Transverse colon (tissue), 4 donors: ENCODE results near the gene DLGAP1. TPM values are rescaled to one million over a fixed set of nuclear protein-coding genes. Genes with fewer than 3 reads are reported as not detected.
A peak's percentile ranks its signal among the peaks of the same experiment; 100 is the strongest.

Source experiments
- DNase-seq: peaks from one replicate; pipeline ENCODE4 v3.0.0-alpha.2; 2019
- H3K27ac ChIP-seq, 4 donors: fragments of 200-600 bp; sonication (generic); 2 replicates each; pipeline ENCODE4 v1.5.1; 2016 to 2018; ENCODE audit warnings: inconsistent platforms in 4 of 4
- H3K27me3 ChIP-seq: fragments of 200-600 bp; sonication (generic); 2 replicates; pipeline ENCODE4 v1.5.1; 2017; ENCODE audit warnings: inconsistent platforms
- H3K36me3 ChIP-seq, 4 donors: fragments of 200-600 bp; sonication (generic); 2 replicates each; pipeline ENCODE4 v1.5.1; 2017 to 2019; ENCODE audit warnings: inconsistent platforms in 4 of 4
- H3K4me1 ChIP-seq, 4 donors: fragments of 200-600 bp; sonication (generic); 2 replicates each; pipeline ENCODE4 v1.5.1; 2017 to 2020; ENCODE audit warnings: inconsistent platforms in 4 of 4
- H3K4me3 ChIP-seq, 4 donors: fragments of 200-600 bp; sonication (generic); 1 replicate in 1 of 4; 2 replicates in 3 of 4; pipeline versions ENCODE4 v1.5.1 to v1.6.1; 2017 to 2019; ENCODE audit warnings: inconsistent platforms in 4 of 4
- H3K9me3 ChIP-seq, 2 donors: fragments of 200-600 bp; sonication (generic); 2 replicates each; pipeline ENCODE4 v1.5.1; 2017 to 2019; ENCODE audit warnings: inconsistent platforms in 2 of 2
- EP300 ChIP-seq: sonication (generic); formaldehyde crosslinking; IDR thresholded peaks from one replicate; pipeline ENCODE4 v1.6.1; 2017; ENCODE audit warnings: antibody characterized with exemption, low read depth
- POLR2A ChIP-seq: fragments of 450-650 bp; IDR thresholded peaks from one replicate; pipeline ENCODE4 v1.6.1; 2016; ENCODE audit warnings: antibody characterized with exemption, mild to moderate bottlenecking, moderate library complexity
- POLR2AphosphoS5 ChIP-seq, 3 donors: sonication (generic); formaldehyde crosslinking; IDR thresholded peaks; one replicate each; pipeline ENCODE4 v1.6.1; 2016; ENCODE audit warnings: antibody characterized with exemption in 3 of 3
- WGBS, 2 donors: methylation state at CpG; one replicate each; pipeline ENCODE4 v1.1.5; 2018; ENCODE audit warnings: low coverage in 1 of 2; 5-methylcytosine and 5-hydroxymethylcytosine counted together
- in situ Hi-C, 4 donors: fragments of 200-750 bp; cut with MboI; loops; one replicate each; pipeline versions ENCODE4 v1.15.0 to v1.15.1; 2017; ENCODE audit warnings: low sequenced_read_pairs in 3 of 4, low pct_ligation_motif_present in 1 of 4, low pct_unique_long_range_greater_than_20kb in 1 of 4
- intact Hi-C: fragments of 100-400 bp; cut with DNase I; formaldehyde crosslinking; loops from one replicate; pipeline ENCODE4 v1.15.1; 2023; ENCODE audit warnings: low total_unique reads
- total RNA-seq, 4 donors: library from RNA; depleted of rRNA; stranded (reverse); fragments of >200 nt; gene quantifications; one replicate each; pipeline ENCODE4 v1.1.0, GENCODE V29; 2016
- TF ChIP-seq, protein P1 (sequence below), 5 experiments: fragments of 200-600 bp in 3 of 5; fragments of 450-650 bp in 2 of 5; sonication (generic) in 3 of 5; IDR thresholded peaks; 1 replicate in 2 of 5; 2 replicates in 3 of 5; pipeline ENCODE4 v1.5.1; 2016 to 2017; ENCODE audit warnings: antibody characterized with exemption in 5 of 5, inconsistent platforms in 3 of 5, mild to moderate bottlenecking in 2 of 5, moderate library complexity in 1 of 5

DLGAP1 gene
- total RNA-seq, 4 donors from 2014 or later: 2.7 to 7.2 (median 3.3) TPM

DNA sequence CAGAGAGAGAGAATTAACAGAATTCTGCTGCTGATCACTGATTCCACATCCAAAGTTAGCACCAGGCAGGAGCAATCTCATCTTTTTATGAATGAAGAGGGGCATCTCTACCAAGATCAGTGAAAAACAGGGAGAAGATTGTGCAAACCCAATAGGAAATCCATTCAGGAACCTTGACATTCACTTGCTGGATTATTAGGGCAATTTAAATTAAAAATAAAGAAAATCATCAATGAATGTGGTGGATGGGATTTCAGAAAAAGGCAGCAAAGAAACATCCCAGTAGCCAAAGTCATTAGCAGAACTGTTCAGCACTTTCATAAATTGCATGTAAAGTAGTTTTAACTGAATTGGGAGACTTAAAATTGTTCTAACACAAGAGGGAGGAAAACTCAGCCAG lies 581.9 kb downstream of the DLGAP1 start:
- in situ Hi-C loops: loop anchor here in 1 of 4 donors (25.0 kb wide), 1 partner anchor 186 kb away; no protein-coding TSS in a partner anchor
- TF ChIP-seq, protein P1, sequence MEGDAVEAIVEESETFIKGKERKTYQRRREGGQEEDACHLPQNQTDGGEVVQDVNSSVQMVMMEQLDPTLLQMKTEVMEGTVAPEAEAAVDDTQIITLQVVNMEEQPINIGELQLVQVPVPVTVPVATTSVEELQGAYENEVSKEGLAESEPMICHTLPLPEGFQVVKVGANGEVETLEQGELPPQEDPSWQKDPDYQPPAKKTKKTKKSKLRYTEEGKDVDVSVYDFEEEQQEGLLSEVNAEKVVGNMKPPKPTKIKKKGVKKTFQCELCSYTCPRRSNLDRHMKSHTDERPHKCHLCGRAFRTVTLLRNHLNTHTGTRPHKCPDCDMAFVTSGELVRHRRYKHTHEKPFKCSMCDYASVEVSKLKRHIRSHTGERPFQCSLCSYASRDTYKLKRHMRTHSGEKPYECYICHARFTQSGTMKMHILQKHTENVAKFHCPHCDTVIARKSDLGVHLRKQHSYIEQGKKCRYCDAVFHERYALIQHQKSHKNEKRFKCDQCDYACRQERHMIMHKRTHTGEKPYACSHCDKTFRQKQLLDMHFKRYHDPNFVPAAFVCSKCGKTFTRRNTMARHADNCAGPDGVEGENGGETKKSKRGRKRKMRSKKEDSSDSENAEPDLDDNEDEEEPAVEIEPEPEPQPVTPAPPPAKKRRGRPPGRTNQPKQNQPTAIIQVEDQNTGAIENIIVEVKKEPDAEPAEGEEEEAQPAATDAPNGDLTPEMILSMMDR (IDR thresholded peaks at IDR 0.05): no peak
- TF ChIP-seq EP300: no peak

DNA sequence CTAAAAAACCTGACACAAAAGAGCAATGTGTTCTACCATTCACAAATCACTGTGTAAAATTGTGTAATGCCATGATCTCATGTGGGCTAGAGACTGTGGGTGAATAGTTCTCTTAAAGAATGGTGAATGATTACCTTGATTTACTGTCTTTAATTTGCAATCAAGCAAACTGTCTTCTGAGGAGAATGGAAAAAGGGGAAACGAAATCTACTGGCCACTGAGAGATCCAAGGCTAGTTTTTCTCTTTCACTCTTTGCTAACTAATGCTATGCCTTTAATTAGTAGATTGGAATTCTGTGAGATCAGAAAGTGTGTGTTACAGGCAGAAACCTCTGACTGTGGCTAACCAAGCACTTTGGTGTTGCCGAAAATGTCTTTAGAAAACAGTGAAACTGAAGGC lies 582.5 kb downstream of the DLGAP1 start:
- no peak for TF ChIP-seq POLR2AphosphoS5 (IDR thresholded peaks at IDR 0.05)
- no peak for TF ChIP-seq EP300
- TF ChIP-seq, protein P1 (IDR thresholded peaks at IDR 0.05): no peak
- no peak for TF ChIP-seq POLR2A
- in situ Hi-C loops: loop anchor here in 1 of 4 donors (25.0 kb wide), 1 partner anchor 185 kb away; no protein-coding TSS in a partner anchor
- no peak for DNase-seq

More for the DNA sequence above, 581.9 kb downstream of the DLGAP1 start:
- Histone ChIP-seq H3K4me1 (no peaks in the 10 kb centered on the region), H3K27me3 (no peaks in the 10 kb centered on the region), H3K36me3 (no peaks in the 10 kb centered on the region), H3K27ac (no peak overlapping the region), H3K9me3 (no peaks in the 10 kb centered on the region), H3K4me3 (no peak overlapping the region)
- intact Hi-C loops: no loop called here
- DNase-seq: no peak

DNA sequence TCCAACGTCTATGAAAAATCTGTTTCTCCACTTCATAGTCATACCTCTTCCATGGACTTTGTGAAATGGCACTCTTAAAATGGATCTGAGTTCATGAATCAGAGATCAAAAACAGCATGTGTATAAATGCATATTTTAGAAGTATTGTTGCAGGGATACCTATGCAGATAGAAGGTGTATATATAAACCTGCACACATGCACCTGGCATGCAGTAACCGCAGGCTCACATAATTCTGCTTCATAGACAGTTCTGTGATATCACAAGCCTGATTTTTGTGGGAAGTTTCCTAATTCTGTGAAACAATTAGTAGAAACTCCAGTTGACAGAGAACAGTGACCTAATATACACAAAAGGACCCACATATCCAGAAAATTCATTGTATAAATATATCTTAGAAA lies 583.4 kb downstream of the DLGAP1 start:
- in situ Hi-C loops (loop anchor here in 1 of 4 donors (25.0 kb wide), 1 partner anchor 184 kb away; no protein-coding TSS in a partner anchor), intact Hi-C loops (loop anchor here (2.0 kb wide), 1 partner anchor 101 kb away; no protein-coding TSS in a partner anchor)
- no peak for DNase-seq
- no peaks in the 10 kb centered on the region for H3K36me3 ChIP-seq
- no peak for TF ChIP-seq POLR2AphosphoS5 (IDR thresholded peaks at IDR 0.05)
- no peak for TF ChIP-seq POLR2A
- no peak overlapping the region for H3K27ac ChIP-seq
- no peaks in the 10 kb centered on the region for H3K9me3 ChIP-seq
- WGBS, 2 donors: 69 to 89% methylated on average over 2 of the region's 2 CpGs
- H3K4me3 ChIP-seq: no peak overlapping the region
- H3K4me1 ChIP-seq: no peaks in the 10 kb centered on the region
- H3K27me3 ChIP-seq: no peaks in the 10 kb centered on the region

More for the DNA sequence above, 582.5 kb downstream of the DLGAP1 start:
- WGBS, 2 donors: 57 to 71% methylated on average over 2 of the region's 2 CpGs
- H3K9me3 ChIP-seq: no peaks in the 10 kb centered on the region
- H3K4me1 ChIP-seq: no peaks in the 10 kb centered on the region
- no peak overlapping the region for H3K27ac ChIP-seq
- H3K36me3 ChIP-seq: no peaks in the 10 kb centered on the region
- H3K4me3 ChIP-seq: no peak overlapping the region
- H3K27me3 ChIP-seq: no peaks in the 10 kb centered on the region
- intact Hi-C loops: no loop called here

DNA sequence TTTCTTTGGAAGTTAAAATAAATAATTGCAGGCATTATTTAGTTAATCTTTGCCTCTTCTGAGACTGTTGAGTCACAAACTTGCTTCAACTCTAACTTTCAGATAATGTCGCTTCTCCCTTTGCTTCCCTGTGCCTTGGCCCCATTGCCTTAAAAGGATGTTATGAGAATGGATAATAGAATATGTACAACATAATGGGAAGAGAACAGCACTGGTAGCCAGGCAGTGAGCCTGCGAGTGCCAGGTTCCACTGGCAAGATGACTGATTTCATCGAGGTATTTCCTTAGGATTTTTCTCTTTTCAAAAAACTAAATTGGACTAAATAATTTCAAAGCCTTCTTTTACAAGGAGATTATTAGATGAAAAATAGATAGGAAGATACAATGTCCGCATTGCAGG lies 584.2 kb downstream of the DLGAP1 start:
- intact Hi-C loops: loop anchor here (2.0 kb wide), 1 partner anchor 100 kb away; no protein-coding TSS in a partner anchor
- Histone ChIP-seq H3K27me3 (no peaks in the 10 kb centered on the region), H3K36me3 (no peaks in the 10 kb centered on the region), H3K4me1 (no peaks in the 10 kb centered on the region), H3K27ac (no peak overlapping the region), H3K9me3 (no peaks in the 10 kb centered on the region), H3K4me3 (no peak overlapping the region)
- DNase-seq: no peak
- WGBS, 2 donors: 72 to 85% methylated on average over 3 to 4 of the region's 4 CpGs
- TF ChIP-seq EP300: no peak
- TF ChIP-seq POLR2A: no peak
- TF ChIP-seq, protein P1 (IDR thresholded peaks at IDR 0.05): no peak
- no peak for TF ChIP-seq POLR2AphosphoS5 (IDR thresholded peaks at IDR 0.05)
- in situ Hi-C loops: loop anchor here in 1 of 4 donors (25.0 kb wide), 1 partner anchor 184 kb away; no protein-coding TSS in a partner anchor

DNA sequence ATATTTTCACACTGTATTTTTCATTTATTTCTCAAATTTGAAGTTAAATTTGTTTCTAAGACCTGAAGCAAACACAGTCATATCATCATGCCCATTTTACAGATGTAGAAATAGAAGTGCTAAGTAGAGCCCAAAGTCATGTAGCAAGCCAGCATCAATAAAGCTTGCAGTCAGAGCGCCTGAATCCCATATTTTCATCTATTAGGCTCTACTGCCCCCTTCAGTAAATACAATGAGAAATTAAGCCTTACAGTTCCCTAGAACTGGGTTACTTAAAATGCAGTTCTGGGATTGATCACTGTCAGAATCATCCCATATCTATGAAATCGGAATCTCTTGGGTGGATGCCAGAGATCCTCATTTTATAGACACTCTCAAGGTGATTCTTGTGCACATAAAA lies 585.3 kb downstream of the DLGAP1 start:
- DNase-seq: no peak
- H3K36me3 ChIP-seq: no peaks in the 10 kb centered on the region
- WGBS, 2 donors: 0 to 20% methylated on average over 1 to 2 of the region's 2 CpGs
- intact Hi-C loops: loop anchor here (2.0 kb wide), 1 partner anchor 99 kb away; no protein-coding TSS in a partner anchor
- H3K27ac ChIP-seq: no peak overlapping the region
- H3K4me1 ChIP-seq: no peaks in the 10 kb centered on the region
- H3K27me3 ChIP-seq: no peaks in the 10 kb centered on the region
- H3K4me3 ChIP-seq: no peak overlapping the region
- TF ChIP-seq EP300 (no peak), POLR2AphosphoS5 (IDR thresholded peaks at IDR 0.05) (no peak), POLR2A (no peak)
- TF ChIP-seq, protein P1 (IDR thresholded peaks at IDR 0.05): peak; percentile 23 to 40 (median 37)
- no peaks in the 10 kb centered on the region for H3K9me3 ChIP-seq
- in situ Hi-C loops: loop anchor here in 1 of 4 donors (25.0 kb wide), 1 partner anchor 183 kb away; no protein-coding TSS in a partner anchor
